ENCODE results near the gene CDC42EP5. TPM values are rescaled to one million over a fixed set of nuclear protein-coding genes. Genes with fewer than 3 reads are reported as not detected.

The CDC42EP5 gene
- total RNA-seq, 1 donor from 2014 or later, result 8.7 TPM

DNA sequence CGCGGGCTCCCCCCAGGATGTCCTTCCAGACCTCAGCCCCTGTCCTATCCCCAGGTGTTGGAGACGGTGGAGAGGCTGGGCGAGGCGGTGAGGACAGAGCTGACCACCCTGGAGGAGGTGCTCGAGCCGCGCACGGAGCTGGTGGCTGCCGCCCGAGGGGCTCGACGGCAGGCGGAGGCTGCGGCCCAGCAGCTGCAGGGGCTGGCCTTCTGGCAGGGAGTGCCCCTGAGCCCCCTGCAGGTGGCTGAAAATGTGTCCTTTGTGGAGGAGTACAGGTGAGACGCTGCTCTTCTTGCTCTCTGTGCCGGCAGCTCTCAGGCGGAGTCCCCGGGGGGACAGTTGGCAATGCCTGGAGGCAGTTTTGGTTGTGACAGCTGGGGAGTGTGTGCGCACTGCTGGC is 51.0 kb downstream of the CDC42EP5 start:
- no peaks in the 10 kb centered on the region for H3K36me3 ChIP-seq
- peaks cover 97% of the 10 kb centered on the region for H3K27me3 ChIP-seq (ENCODE audit: low read depth)
- TF ChIP-seq, protein P1, sequence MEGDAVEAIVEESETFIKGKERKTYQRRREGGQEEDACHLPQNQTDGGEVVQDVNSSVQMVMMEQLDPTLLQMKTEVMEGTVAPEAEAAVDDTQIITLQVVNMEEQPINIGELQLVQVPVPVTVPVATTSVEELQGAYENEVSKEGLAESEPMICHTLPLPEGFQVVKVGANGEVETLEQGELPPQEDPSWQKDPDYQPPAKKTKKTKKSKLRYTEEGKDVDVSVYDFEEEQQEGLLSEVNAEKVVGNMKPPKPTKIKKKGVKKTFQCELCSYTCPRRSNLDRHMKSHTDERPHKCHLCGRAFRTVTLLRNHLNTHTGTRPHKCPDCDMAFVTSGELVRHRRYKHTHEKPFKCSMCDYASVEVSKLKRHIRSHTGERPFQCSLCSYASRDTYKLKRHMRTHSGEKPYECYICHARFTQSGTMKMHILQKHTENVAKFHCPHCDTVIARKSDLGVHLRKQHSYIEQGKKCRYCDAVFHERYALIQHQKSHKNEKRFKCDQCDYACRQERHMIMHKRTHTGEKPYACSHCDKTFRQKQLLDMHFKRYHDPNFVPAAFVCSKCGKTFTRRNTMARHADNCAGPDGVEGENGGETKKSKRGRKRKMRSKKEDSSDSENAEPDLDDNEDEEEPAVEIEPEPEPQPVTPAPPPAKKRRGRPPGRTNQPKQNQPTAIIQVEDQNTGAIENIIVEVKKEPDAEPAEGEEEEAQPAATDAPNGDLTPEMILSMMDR (IDR thresholded peaks at IDR 0.05; ENCODE audit: borderline replicate concordance), result no peak
- H3K4me3 ChIP-seq, result no peak overlapping the region
- no peak overlapping the region for H3K27ac ChIP-seq (replicated peaks)
- no peak for DNase-seq
- H3K4me1 ChIP-seq, result peaks cover 28% of the 10 kb centered on the region
- intact Hi-C loops (cut with micrococcal nuclease), result no loop called here
- no peaks in the 10 kb centered on the region for H3K9me3 ChIP-seq (replicated peaks)

DNA sequence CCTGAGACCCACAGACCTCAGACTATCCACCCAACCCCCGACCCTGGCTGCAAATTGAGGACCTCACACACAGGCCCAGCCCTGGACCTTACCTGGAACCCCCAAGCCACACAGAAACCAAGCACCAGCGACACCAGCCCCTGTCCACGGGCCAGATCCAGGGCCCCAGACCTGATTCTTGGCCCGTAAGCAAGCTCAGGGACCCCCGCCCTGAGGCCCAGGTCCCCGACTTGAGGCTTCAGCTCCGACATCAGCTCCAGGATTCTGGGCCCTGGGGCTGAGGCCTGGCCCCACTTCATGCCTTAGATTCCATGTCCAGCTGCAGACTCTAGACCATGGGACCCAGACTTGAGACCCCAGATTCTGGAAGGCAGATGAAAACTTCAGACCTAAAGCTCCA is 51.6 kb downstream of the CDC42EP5 start:
- TF ChIP-seq, protein P1 (IDR thresholded peaks at IDR 0.05; ENCODE audit: borderline replicate concordance), result no peak
- Histone ChIP-seq H3K36me3 (no peaks in the 10 kb centered on the region), H3K27me3 (ENCODE audit: low read depth) (peaks cover 99% of the 10 kb centered on the region), H3K4me3 (no peak overlapping the region), H3K9me3 (replicated peaks) (no peaks in the 10 kb centered on the region), H3K4me1 (peaks cover 33% of the 10 kb centered on the region), H3K27ac (replicated peaks) (peak overlapping the region; percentile 75)
- intact Hi-C loops (cut with micrococcal nuclease), result no loop called here
- no peak for DNase-seq

DNA sequence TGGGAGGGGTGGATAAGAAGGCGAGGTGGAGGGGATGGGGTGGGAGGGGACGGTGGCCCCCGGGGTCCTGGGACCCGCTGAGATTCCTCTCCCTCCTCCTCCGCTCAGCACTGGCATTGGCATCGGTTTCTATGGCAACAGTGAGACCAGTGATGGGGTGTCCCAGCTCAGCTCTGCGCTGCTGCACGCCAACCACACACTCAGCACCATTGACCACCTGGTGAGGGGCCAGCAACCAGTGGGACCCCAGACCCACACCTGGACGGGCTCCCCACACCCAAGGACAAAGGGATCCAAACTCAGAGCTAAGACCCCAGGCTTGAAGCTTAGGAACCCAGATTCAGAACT is 52.0 kb downstream of the CDC42EP5 start:
- H3K4me1 ChIP-seq, result peaks cover 36% of the 10 kb centered on the region
- H3K27me3 ChIP-seq (ENCODE audit: low read depth), result peaks cover 99% of the 10 kb centered on the region
- intact Hi-C loops (cut with micrococcal nuclease), result no loop called here
- TF ChIP-seq, protein P1 (IDR thresholded peaks at IDR 0.05; ENCODE audit: borderline replicate concordance), result no peak
- DNase-seq, result no peak
- H3K4me3 ChIP-seq, result no peak overlapping the region
- no peaks in the 10 kb centered on the region for H3K9me3 ChIP-seq (replicated peaks)
- H3K27ac ChIP-seq (replicated peaks), result peak overlapping the region; percentile 75
- no peaks in the 10 kb centered on the region for H3K36me3 ChIP-seq

DNA sequence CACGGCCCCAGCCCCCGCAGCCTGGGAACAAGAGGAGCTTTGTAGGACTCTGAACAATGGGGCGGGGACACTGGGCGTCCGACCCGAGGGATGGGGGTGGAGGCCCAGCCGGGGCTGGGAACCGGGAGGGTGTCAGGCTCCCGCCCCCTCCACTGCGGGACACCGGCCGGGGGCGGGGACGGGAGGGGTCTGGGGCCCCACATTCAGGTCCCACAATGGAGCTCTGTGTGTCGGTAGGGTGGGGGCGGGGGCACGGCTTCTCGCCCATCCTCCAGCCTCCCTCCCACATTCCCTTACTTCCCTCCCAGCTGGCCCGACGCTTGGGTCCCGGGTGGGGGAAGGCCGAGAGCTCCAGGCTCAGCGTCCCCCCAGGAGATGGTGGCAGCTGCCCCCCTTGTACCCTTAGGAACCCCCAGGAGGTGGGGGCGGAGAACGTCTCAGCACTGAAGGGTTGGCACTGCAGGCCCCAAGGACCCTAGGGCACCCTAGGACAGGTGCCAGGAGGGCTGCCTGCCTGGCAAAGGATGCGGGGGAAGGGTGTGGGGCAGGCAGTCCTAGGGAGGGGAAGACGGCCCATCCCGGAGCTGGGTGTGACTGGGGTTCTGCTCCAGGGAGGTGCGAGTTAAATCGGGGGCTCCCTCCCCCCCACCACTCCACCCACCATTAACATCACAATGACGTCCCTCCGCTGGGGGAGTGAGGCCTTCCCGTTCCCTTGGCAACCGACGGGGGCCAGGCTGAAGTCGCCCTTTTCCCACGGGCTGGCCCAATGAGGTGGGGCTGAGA is 52.5 kb downstream of the CDC42EP5 start:
- TF ChIP-seq, protein P1 (IDR thresholded peaks at IDR 0.05; ENCODE audit: borderline replicate concordance), result no peak
- H3K4me1 ChIP-seq, result peaks cover 42% of the 10 kb centered on the region
- H3K27me3 ChIP-seq (ENCODE audit: low read depth), result peaks cover 99% of the 10 kb centered on the region
- H3K36me3 ChIP-seq, result no peaks in the 10 kb centered on the region
- DNase-seq, result peak; percentile 55
- intact Hi-C loops (cut with micrococcal nuclease), result no loop called here
- peak overlapping the region; percentile 75 for H3K27ac ChIP-seq (replicated peaks)
- H3K9me3 ChIP-seq (replicated peaks), result no peaks in the 10 kb centered on the region
- peak overlapping the region; percentile 49 for H3K4me3 ChIP-seq

DNA sequence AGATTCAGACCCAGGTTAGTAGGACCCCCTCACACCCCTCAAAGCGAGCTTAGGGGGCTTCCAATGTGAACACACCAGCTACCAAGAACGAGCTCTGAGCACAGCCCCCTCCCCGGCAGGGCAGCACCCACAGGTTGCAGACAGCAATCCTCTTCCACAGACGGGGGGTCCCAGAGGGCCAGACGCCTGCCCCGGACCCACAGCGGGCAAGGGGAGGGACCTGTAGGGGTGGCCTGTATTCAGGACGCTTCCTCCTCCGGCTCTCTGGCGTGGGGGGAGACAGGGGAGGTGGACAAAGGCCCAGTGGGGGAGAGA is 53.1 kb downstream of the CDC42EP5 start:
- H3K27ac ChIP-seq (replicated peaks), result peak overlapping the region; percentile 75
- no peak for DNase-seq
- TF ChIP-seq, protein P1 (IDR thresholded peaks at IDR 0.05; ENCODE audit: borderline replicate concordance), result no peak
- peaks cover 99% of the 10 kb centered on the region for H3K27me3 ChIP-seq (ENCODE audit: low read depth)
- H3K4me1 ChIP-seq, result peaks cover 44% of the 10 kb centered on the region
- peak overlapping the region; percentile 49 for H3K4me3 ChIP-seq
- H3K9me3 ChIP-seq (replicated peaks), result no peaks in the 10 kb centered on the region
- intact Hi-C loops (cut with micrococcal nuclease), result no loop called here
- no peaks in the 10 kb centered on the region for H3K36me3 ChIP-seq

Measured in left ventricle myocardium inferior (tissue), 1 donor.